Endodermal cell (in vitro differentiated cells): ENCODE data around the gene MFSD12. TPM values are rescaled to one million over a fixed set of nuclear protein-coding genes. Genes with fewer than 3 reads are reported as not detected.
A peak's percentile ranks its signal among the peaks of the same experiment; 100 is the strongest.

Experiments used
- DNase-seq: peaks from one replicate; pipeline ENCODE4 v3.0.0-alpha.2; 2017
- H3K27ac ChIP-seq: 2 replicates; pipeline ENCODE4 v1.5.1; 2013; ENCODE audit warnings: mild to moderate bottlenecking, low read depth, low read length, moderate library complexity
- H3K27me3 ChIP-seq: 2 replicates; pipeline ENCODE4 v1.6.1; 2013; ENCODE audit warnings: mild to moderate bottlenecking, low read length, moderate library complexity; ENCODE audit not compliant: insufficient read depth, control insufficient read depth, poor library complexity, severe bottlenecking
- H3K36me3 ChIP-seq: 2 replicates; pipeline ENCODE4 v1.7.0; 2013; ENCODE audit warnings: mild to moderate bottlenecking, low read length, moderate library complexity; ENCODE audit not compliant: control insufficient read depth, insufficient read depth
- H3K4me1 ChIP-seq: one replicate; pipeline ENCODE4 v1.7.0; 2013; ENCODE audit warnings: low read length; ENCODE audit not compliant: control insufficient read depth, insufficient read depth
- H3K4me3 ChIP-seq: 2 replicates; pipeline ENCODE4 v1.5.1; 2013; ENCODE audit warnings: mild to moderate bottlenecking, low read length, moderate library complexity
- H3K9ac ChIP-seq: 2 replicates; pipeline ENCODE4 v1.6.1; 2013; ENCODE audit warnings: mild to moderate bottlenecking, low read length, moderate library complexity; ENCODE audit not compliant: poor library complexity, severe bottlenecking; ENCODE audit errors: extremely low read depth
- H3K9me3 ChIP-seq: 2 replicates; pipeline ENCODE4 v1.6.1; 2013; ENCODE audit warnings: mild to moderate bottlenecking, low read length, moderate library complexity; ENCODE audit not compliant: control insufficient read depth
- H3K27ac Mint-ChIP-seq: 2 replicates; pipeline ENCODE4 v1.8.0; 2020; ENCODE audit warnings: mixed read lengths
- H3K27me3 Mint-ChIP-seq: 2 replicates; pipeline ENCODE4 v1.8.0; 2021; ENCODE audit warnings: mild to moderate bottlenecking, mixed read lengths; ENCODE audit not compliant: insufficient read depth
- H3K36me3 Mint-ChIP-seq: 2 replicates; pipeline ENCODE4 v1.8.0; 2020; ENCODE audit warnings: low read depth, mixed read lengths
- H3K4me1 Mint-ChIP-seq: 2 replicates; pipeline ENCODE4 v1.8.0; 2020; ENCODE audit warnings: mixed read lengths
- H3K4me3 Mint-ChIP-seq: 2 replicates; pipeline ENCODE4 v1.8.0; 2020; ENCODE audit warnings: mild to moderate bottlenecking, moderate library complexity, mixed read lengths
- H3K9me3 Mint-ChIP-seq: 2 replicates; pipeline ENCODE4 v1.8.0; 2020; ENCODE audit warnings: mild to moderate bottlenecking, mixed read lengths
- WGBS, 2 experiments: methylation state at CpG; one replicate each; pipeline versions ENCODE4 v1.1.5 to v1.1.7; 2013; ENCODE audit warnings: missing lambda C conversion rate in 2 of 2, mixed read lengths in 1 of 2; ENCODE audit not compliant: insufficient coverage in 1 of 2, insufficient read length in 1 of 2; 5-methylcytosine and 5-hydroxymethylcytosine counted together
- total RNA-seq, 2 donors: library from RNA; stranded (reverse); fragmentation: NEBNext Ultra II Directional in 1 of 2; extraction: Animal tissue kit (Norgen Biotek cat#: 25700) in 1 of 2; gene quantifications; 2 replicates in 1 of 2; 3 replicates in 1 of 2; pipeline ENCODE4 v1.2.1, GENCODE V29; 2021
- TF ChIP-seq, protein P1 (sequence below): fragments of 200-600 bp; sonication (generic); conservative IDR thresholded peaks from 2 replicates; pipeline ENCODE4 v1.5.0; 2021; ENCODE audit warnings: antibody characterized with exemption, mild to moderate bottlenecking

MFSD12 gene
- total RNA-seq, 2 donors from 2014 or later: 48.2 to 62.4 TPM

- Mint-ChIP-seq H3K4me1 (peaks cover 8% of the 10 kb centered on the region), H3K27me3 (no peaks in the 10 kb centered on the region), H3K27ac (no peak overlapping the region), H3K4me3 (no peak overlapping the region), H3K9me3 (no peaks in the 10 kb centered on the region), H3K36me3 (peaks cover 12% of the 10 kb centered on the region)
- Histone ChIP-seq H3K36me3 (peaks cover 35% of the 10 kb centered on the region), H3K27ac (no peak overlapping the region), H3K4me1 (no peaks in the 10 kb centered on the region), H3K4me3 (no peak overlapping the region), H3K9ac (no peak overlapping the region), H3K9me3 (no peaks in the 10 kb centered on the region), H3K27me3 (no peaks in the 10 kb centered on the region)
- DNase-seq: no peak
- WGBS, 2 experiments: 92 to 99% methylated on average over 22 to 26 of the region's 26 CpGs
- TF ChIP-seq, protein P1, sequence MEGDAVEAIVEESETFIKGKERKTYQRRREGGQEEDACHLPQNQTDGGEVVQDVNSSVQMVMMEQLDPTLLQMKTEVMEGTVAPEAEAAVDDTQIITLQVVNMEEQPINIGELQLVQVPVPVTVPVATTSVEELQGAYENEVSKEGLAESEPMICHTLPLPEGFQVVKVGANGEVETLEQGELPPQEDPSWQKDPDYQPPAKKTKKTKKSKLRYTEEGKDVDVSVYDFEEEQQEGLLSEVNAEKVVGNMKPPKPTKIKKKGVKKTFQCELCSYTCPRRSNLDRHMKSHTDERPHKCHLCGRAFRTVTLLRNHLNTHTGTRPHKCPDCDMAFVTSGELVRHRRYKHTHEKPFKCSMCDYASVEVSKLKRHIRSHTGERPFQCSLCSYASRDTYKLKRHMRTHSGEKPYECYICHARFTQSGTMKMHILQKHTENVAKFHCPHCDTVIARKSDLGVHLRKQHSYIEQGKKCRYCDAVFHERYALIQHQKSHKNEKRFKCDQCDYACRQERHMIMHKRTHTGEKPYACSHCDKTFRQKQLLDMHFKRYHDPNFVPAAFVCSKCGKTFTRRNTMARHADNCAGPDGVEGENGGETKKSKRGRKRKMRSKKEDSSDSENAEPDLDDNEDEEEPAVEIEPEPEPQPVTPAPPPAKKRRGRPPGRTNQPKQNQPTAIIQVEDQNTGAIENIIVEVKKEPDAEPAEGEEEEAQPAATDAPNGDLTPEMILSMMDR: no peak
Observed at GRCh38 chr19:3511506-3512251, 45.7 kb downstream of the MFSD12 start.

DNA sequence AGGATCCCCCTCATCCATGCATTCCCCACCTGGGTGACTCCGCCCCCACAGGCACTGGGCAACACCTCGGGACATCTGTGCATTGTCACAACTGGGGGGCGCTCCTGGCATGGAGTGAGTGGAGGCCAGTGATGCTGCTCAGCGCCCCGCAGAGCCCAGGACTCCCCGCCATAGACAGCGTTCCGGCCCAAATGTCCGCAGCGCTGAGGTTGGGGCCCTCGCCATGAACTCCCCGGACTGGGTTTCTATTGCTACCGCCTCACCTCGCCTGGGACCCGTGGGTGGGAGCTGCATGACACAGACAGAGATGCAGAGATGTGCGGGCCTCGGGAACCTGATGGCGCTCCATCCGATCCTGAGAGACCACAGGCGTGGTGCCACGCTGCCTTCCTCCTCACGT is 46.7 kb downstream of the MFSD12 start:
- Histone ChIP-seq H3K36me3 (peaks cover 30% of the 10 kb centered on the region), H3K4me3 (no peak overlapping the region), H3K9me3 (no peaks in the 10 kb centered on the region), H3K4me1 (no peaks in the 10 kb centered on the region), H3K27me3 (no peaks in the 10 kb centered on the region), H3K9ac (no peak overlapping the region), H3K27ac (no peak overlapping the region)
- Mint-ChIP-seq H3K27ac (peak overlapping the region; percentile 30), H3K9me3 (no peaks in the 10 kb centered on the region), H3K4me3 (no peak overlapping the region), H3K4me1 (peaks cover 8% of the 10 kb centered on the region), H3K27me3 (no peaks in the 10 kb centered on the region), H3K36me3 (peaks cover 12% of the 10 kb centered on the region)
- 95 to 96% methylated on average over 20 to 22 of the region's 22 CpGs for WGBS, 2 experiments
- TF ChIP-seq, protein P1: no peak
- DNase-seq: no peak

GRCh38 chr19:3509566-3509989 is 47.8 kb downstream of the MFSD12 start:
- Histone ChIP-seq H3K4me3 (no peak overlapping the region), H3K9me3 (no peaks in the 10 kb centered on the region), H3K27me3 (no peaks in the 10 kb centered on the region), H3K9ac (no peak overlapping the region), H3K27ac (no peak overlapping the region), H3K36me3 (peaks cover 29% of the 10 kb centered on the region), H3K4me1 (no peaks in the 10 kb centered on the region)
- Mint-ChIP-seq H3K9me3 (no peaks in the 10 kb centered on the region), H3K27me3 (no peaks in the 10 kb centered on the region), H3K4me3 (no peak overlapping the region), H3K27ac (peak overlapping the region; percentile 15), H3K36me3 (peaks cover 12% of the 10 kb centered on the region), H3K4me1 (peaks cover 13% of the 10 kb centered on the region)
- 95 to 96% methylated on average over 14 to 15 of the region's 15 CpGs for WGBS, 2 experiments
- TF ChIP-seq, protein P1: no peak
- DNase-seq: no peak
